ENCODE results near the gene POLR2M. TPM values are rescaled to one million over a fixed set of nuclear protein-coding genes. Genes with fewer than 3 reads are reported as not detected.

The POLR2M gene
- total RNA-seq, 1 experiment from 2014 or later = 53.9 TPM

GRCh38 chr15:57708047-57708446, 1.5 kb downstream of the POLR2M start:
- Histone ChIP-seq H3F3A (ENCODE audit: insufficient read depth, low read depth) (no peaks in the 10 kb centered on the region), H4K20me1 (ENCODE audit: insufficient read depth) (no peaks in the 10 kb centered on the region), H3K4me3 (peak overlapping the region; percentile 74; the same call in 1 of the 2 replicates), H3K27me3 (ENCODE audit: insufficient read depth, low read depth) (no peaks in the 10 kb centered on the region), H3K4me2 (peak overlapping the region; percentile 88), H3K79me2 (ENCODE audit: low read depth) (peaks cover 36% of the 10 kb centered on the region), H3K4me1 (replicated peaks; ENCODE audit: insufficient read depth) (peaks cover 15% of the 10 kb centered on the region), H3K9me3 (ENCODE audit: insufficient read depth, low read depth) (no peaks in the 10 kb centered on the region), H2AFZ (no peak overlapping the region), H3K9me2 (ENCODE audit: insufficient read depth) (no peaks in the 10 kb centered on the region), H3K27ac (no peak overlapping the region), H3K36me3 (ENCODE audit: low read depth) (0 out of 2 replicates have a peak, but pooled peaks cover 8% of the 10 kb centered on the region)
- ChIA-PET POLR2A (ENCODE audit: unreplicated experiment) (interaction anchor here (0.6 to 0.7 kb wide), 2 partner anchors 33 to 118 kb away, joined by 3 to 5 read pairs; no protein-coding TSS in a partner anchor), CTCF (no interaction called here)
- TF ChIP-seq EZH2 (IDR thresholded peaks at IDR 0.05; ENCODE audit: low read depth) = no peak
- TF ChIP-seq CTCF (conservative IDR thresholded peaks at IDR 0.05) = no peak
- no peak for DNase-seq
- intact Hi-C loops (cut with micrococcal nuclease; ENCODE audit: unreplicated experiment) = no loop called here
- BruUV-seq (replicated peaks) = no TSS peak

GRCh38 chr15:57718309-57718708, 11.8 kb downstream of the POLR2M start:
- no peaks in the 10 kb centered on the region for H3K79me2 ChIP-seq (ENCODE audit: low read depth)
- no peaks in the 10 kb centered on the region for H4K20me1 ChIP-seq (ENCODE audit: insufficient read depth)
- no peaks in the 10 kb centered on the region for H3F3A ChIP-seq (ENCODE audit: insufficient read depth, low read depth)
- no peak overlapping the region for H3K27ac ChIP-seq
- intact Hi-C loops (cut with micrococcal nuclease; ENCODE audit: unreplicated experiment) = no loop called here
- H3K9me3 ChIP-seq (ENCODE audit: insufficient read depth, low read depth) = no peaks in the 10 kb centered on the region
- H3K4me2 ChIP-seq = no peak overlapping the region
- H3K36me3 ChIP-seq (ENCODE audit: low read depth) = no peaks in the 10 kb centered on the region; the same call in 1 of the 2 replicates
- no peak overlapping the region for H2AFZ ChIP-seq
- POLR2A ChIA-PET (ENCODE audit: unreplicated experiment) = interaction anchor here (0.6 kb wide), 1 partner anchor 1056 kb away, joined by 12 read pairs; no protein-coding TSS in a partner anchor
- DNase-seq = no peak
- no peaks in the 10 kb centered on the region for H3K27me3 ChIP-seq (ENCODE audit: insufficient read depth, low read depth)
- CTCF ChIA-PET = no interaction called here
- no peak overlapping the region for H3K4me3 ChIP-seq
- no peaks in the 10 kb centered on the region for H3K4me1 ChIP-seq (replicated peaks; ENCODE audit: insufficient read depth)
- no peak for TF ChIP-seq EZH2 (IDR thresholded peaks at IDR 0.05; ENCODE audit: low read depth)
- TF ChIP-seq CTCF (conservative IDR thresholded peaks at IDR 0.05) = no peak
- no peaks in the 10 kb centered on the region for H3K9me2 ChIP-seq (ENCODE audit: insufficient read depth)
- BruUV-seq (replicated peaks) = no TSS peak

GRCh38 chr15:57720867-57721266, 14.4 kb downstream of the POLR2M start:
- no peaks in the 10 kb centered on the region for H3K27me3 ChIP-seq (ENCODE audit: insufficient read depth, low read depth)
- no peak overlapping the region for H3K4me3 ChIP-seq
- no peaks in the 10 kb centered on the region for H3K4me1 ChIP-seq (replicated peaks; ENCODE audit: insufficient read depth)
- no peak for DNase-seq
- H3K79me2 ChIP-seq (ENCODE audit: low read depth) = no peaks in the 10 kb centered on the region
- no peak for TF ChIP-seq CTCF (conservative IDR thresholded peaks at IDR 0.05)
- no peak for TF ChIP-seq EZH2 (IDR thresholded peaks at IDR 0.05; ENCODE audit: low read depth)
- no peak overlapping the region for H3K27ac ChIP-seq
- BruUV-seq (replicated peaks) = no TSS peak
- no peaks in the 10 kb centered on the region; the same call in 1 of the 2 replicates for H3K36me3 ChIP-seq (ENCODE audit: low read depth)
- no peaks in the 10 kb centered on the region for H3K9me2 ChIP-seq (ENCODE audit: insufficient read depth)
- intact Hi-C loops (cut with micrococcal nuclease; ENCODE audit: unreplicated experiment) = no loop called here
- H3K9me3 ChIP-seq (ENCODE audit: insufficient read depth, low read depth) = no peaks in the 10 kb centered on the region
- POLR2A ChIA-PET (ENCODE audit: unreplicated experiment) = no interaction called here
- H3F3A ChIP-seq (ENCODE audit: insufficient read depth, low read depth) = no peaks in the 10 kb centered on the region
- CTCF ChIA-PET = interaction anchor here (0.6 kb wide), 1 partner anchor 53 kb away, joined by 3 read pairs; no protein-coding TSS in a partner anchor
- no peak overlapping the region for H3K4me2 ChIP-seq
- no peaks in the 10 kb centered on the region for H4K20me1 ChIP-seq (ENCODE audit: insufficient read depth)
- no peak overlapping the region for H2AFZ ChIP-seq

Data from PC-9 (cell line).